HepG2 (cell line): ENCODE data around the gene MUC13. TPM values are rescaled to one million over a fixed set of nuclear protein-coding genes. Genes with fewer than 3 reads are reported as not detected.

ENCODE experiments used
- ATAC-seq: fragments of 200-7000 bp; cut with Tn5 transposase; 3 replicates; pipeline ENCODE4 v1.9.1; 2020; ENCODE audit warnings: mild to moderate bottlenecking, moderate library complexity
- BruUV-seq: library from RNA; stranded (reverse); fragments of 400-500 nt; replicated peaks from 2 replicates; lab custom pipeline; 2021; lab: Mats Ljungman, UMichigan
- CTCF ChIA-PET: fragments of 300-600 bp; formaldehyde crosslinking; extraction: SDS; loops from one replicate; lab custom pipeline; 2021; ENCODE audit warnings: low total read pairs, inconsistent platforms, low intra/inter-chr PET ratio; lab: Yijun Ruan, JAX
- POLR2A ChIA-PET: fragments of 350-600 bp; sonication (Branson Sonifier 250); formaldehyde crosslinking; loops from one replicate; lab custom pipeline; 2020; ENCODE audit warnings: antibody characterized with exemption, inconsistent platforms; lab: Yijun Ruan, JAX
- DNase-seq: peaks from one replicate; pipeline ENCODE4 v3.0.0-alpha.2; 2015; ENCODE audit warnings: low spot score
- FAIRE-seq: peaks from 3 replicates; lab custom pipeline; 2011; peaks lifted over from hg19 to GRCh38; lab: Jason Lieb, UNC
- H2AFZ ChIP-seq: one replicate; pipeline ENCODE4 v1.6.1; 2011; ENCODE audit warnings: low read length, inconsistent platforms
- H3K27ac ChIP-seq: fragments of 300-600 bp; 3 replicates; pipeline ENCODE4 v1.8.0; 2011; ENCODE audit warnings: mixed run types, mild to moderate bottlenecking, mixed read lengths, low read length, inconsistent platforms; ENCODE audit not compliant: insufficient read depth; ENCODE audit errors: extremely low read length
- H3K27me3 ChIP-seq, 2 experiments: fragments of 200-600 bp in 1 of 2; 2 replicates in 1 of 2; 3 replicates in 1 of 2; pipeline versions ENCODE4 v1.6.0 to v1.8.0; 2011; ENCODE audit warnings: low read length in 2 of 2, mild to moderate bottlenecking in 2 of 2, moderate library complexity in 2 of 2, inconsistent platforms in 1 of 2; ENCODE audit not compliant: insufficient read depth in 2 of 2, control insufficient read depth in 1 of 2
- H3K36me3 ChIP-seq, 2 experiments: fragments of 200-600 bp in 1 of 2; replicated peaks in 1 of 2; 2 replicates in 1 of 2; 3 replicates in 1 of 2; pipeline versions ENCODE4 v1.5.1 to v1.8.0; 2011; ENCODE audit warnings: low read length in 2 of 2, inconsistent platforms in 1 of 2; ENCODE audit not compliant: insufficient read depth in 2 of 2, control insufficient read depth in 1 of 2
- H3K4me1 ChIP-seq: 2 replicates; pipeline ENCODE4 v1.5.1; 2012; ENCODE audit warnings: low read length, inconsistent platforms; ENCODE audit not compliant: insufficient read depth
- H3K4me2 ChIP-seq: 2 replicates; pipeline ENCODE4 v1.6.0; 2011; ENCODE audit warnings: low read depth, low read length, inconsistent platforms
- H3K4me3 ChIP-seq, 3 experiments: fragments of 200-600 bp in 1 of 3; sonication (generic), shearing (Covaris generic) in 1 of 3; replicated peaks in 1 of 3; 2 replicates each; pipeline ENCODE4 v1.5.1; 2011 to 2016; ENCODE audit warnings: low read length in 3 of 3, inconsistent platforms in 2 of 3, low read depth in 2 of 3, mild to moderate bottlenecking in 2 of 3, control low read depth in 1 of 3, mixed read lengths in 1 of 3; ENCODE audit not compliant: insufficient read depth in 1 of 3
- H3K79me2 ChIP-seq: one replicate; pipeline ENCODE4 v1.6.1; 2011; ENCODE audit warnings: low read length, inconsistent platforms; ENCODE audit not compliant: insufficient read depth
- H3K9ac ChIP-seq: 2 replicates; pipeline ENCODE4 v1.6.0; 2011; ENCODE audit warnings: mild to moderate bottlenecking, low read depth, low read length, inconsistent platforms; ENCODE audit not compliant: insufficient read depth
- H3K9me3 ChIP-seq: 2 replicates; pipeline ENCODE4 v1.5.1; 2012; ENCODE audit warnings: mild to moderate bottlenecking, low read length
- H4K20me1 ChIP-seq: 2 replicates; pipeline ENCODE4 v1.6.0; 2011; ENCODE audit warnings: inconsistent platforms, mild to moderate bottlenecking, low read length, moderate library complexity; ENCODE audit not compliant: insufficient read depth
- BCL6 ChIP-seq: IDR thresholded peaks from 2 replicates; pipeline ENCODE4 v1.6.1; 2016; ENCODE audit warnings: missing genetic modification reagents, missing compliant biosample characterization
- ELF4 ChIP-seq: sonication (generic); formaldehyde crosslinking; IDR thresholded peaks from 2 replicates; pipeline ENCODE4 v1.5.0; 2020; ENCODE audit warnings: missing genetic modification reagents, mild to moderate bottlenecking, moderate library complexity, borderline replicate concordance
- FOSL1 ChIP-seq: sonication (generic); formaldehyde crosslinking; IDR thresholded peaks from 2 replicates; pipeline ENCODE4 v1.9.0; 2021; ENCODE audit warnings: missing genetic modification reagents, borderline replicate concordance
- HMG20B ChIP-seq: conservative IDR thresholded peaks from 2 replicates; pipeline ENCODE4 v1.6.1; 2016; ENCODE audit warnings: missing genetic modification reagents, missing compliant biosample characterization
- HNRNPUL1 ChIP-seq: fragments of 200-400 bp; formaldehyde crosslinking; IDR thresholded peaks from 2 replicates; pipeline ENCODE4 v1.6.1; 2017; ENCODE audit warnings: low read depth, mild to moderate bottlenecking, low read length, moderate library complexity
- KLF12 ChIP-seq: sonication (generic); formaldehyde crosslinking; IDR thresholded peaks from 2 replicates; pipeline ENCODE4 v1.4.0; 2020; ENCODE audit warnings: missing genetic modification reagents, borderline replicate concordance
- MAZ ChIP-seq, 2 experiments: sonication (generic) in 1 of 2; formaldehyde crosslinking in 1 of 2; IDR thresholded peaks; 2 replicates each; pipeline versions ENCODE4 v1.5.0 to v1.6.1; 2012 to 2020; ENCODE audit warnings: low read depth in 2 of 2, mild to moderate bottlenecking in 2 of 2, borderline replicate concordance in 1 of 2, improper control_type of control experiment in 1 of 2, low read length in 1 of 2, missing genetic modification reagents in 1 of 2, moderate library complexity in 1 of 2
- RAD51 ChIP-seq: fragments of 450-650 bp; IDR thresholded peaks from 2 replicates; pipeline ENCODE4 v1.6.1; 2016; ENCODE audit warnings: borderline replicate concordance
- SAFB2 ChIP-seq: sonication (generic); formaldehyde crosslinking; IDR thresholded peaks from 2 replicates; pipeline ENCODE4 v1.5.1; 2020; ENCODE audit warnings: missing genetic modification reagents, low read depth, mild to moderate bottlenecking, borderline replicate concordance
- SNRNP70 ChIP-seq: fragments of 200-400 bp; formaldehyde crosslinking; IDR thresholded peaks from 2 replicates; pipeline ENCODE4 v1.6.1; 2017; ENCODE audit warnings: mild to moderate bottlenecking, low read depth, low read length, moderate library complexity
- SOX13 ChIP-seq, 3 experiments: fragments of 450-650 bp in 1 of 3; sonication (generic) in 1 of 3; formaldehyde crosslinking in 1 of 3; IDR thresholded peaks in 2 of 3; conservative IDR thresholded peaks in 1 of 3; 2 replicates each; pipeline versions ENCODE4 v1.5.0 to v1.6.1; 2016 to 2020; ENCODE audit warnings: antibody characterized with exemption in 1 of 3, mild to moderate bottlenecking in 1 of 3, missing compliant biosample characterization in 1 of 3, missing genetic modification reagents in 1 of 3, moderate library complexity in 1 of 3
- SP1 ChIP-seq, 2 experiments: fragments of 450-650 bp in 1 of 2; sonication (generic) in 1 of 2; formaldehyde crosslinking in 1 of 2; IDR thresholded peaks; 2 replicates each; pipeline versions ENCODE4 v1.4.0 to v1.6.1; 2016 to 2020; ENCODE audit warnings: missing genetic modification reagents in 1 of 2
- ZNF3 ChIP-seq: IDR thresholded peaks from 2 replicates; pipeline ENCODE4 v1.7.0; 2017; ENCODE audit warnings: inconsistent platforms
- ZNF432 ChIP-seq: sonication (generic); formaldehyde crosslinking; IDR thresholded peaks from 2 replicates; pipeline ENCODE4 v1.5.0; 2020; ENCODE audit warnings: missing genetic modification reagents, mild to moderate bottlenecking, borderline replicate concordance
- ZNF558 ChIP-seq: sonication (generic); formaldehyde crosslinking; IDR thresholded peaks from 2 replicates; pipeline ENCODE4 v1.9.0; 2022; ENCODE audit warnings: mild to moderate bottlenecking, missing genetic modification reagents, borderline replicate concordance
- ZNF564 ChIP-seq: sonication (generic); formaldehyde crosslinking; IDR thresholded peaks from 2 replicates; pipeline ENCODE4 v1.8.1; 2023; ENCODE audit warnings: mild to moderate bottlenecking, missing genetic modification reagents
- ZSCAN20 ChIP-seq: sonication (generic); formaldehyde crosslinking; IDR thresholded peaks from 2 replicates; pipeline ENCODE4 v1.4.0; 2020; ENCODE audit warnings: missing genetic modification reagents, mild to moderate bottlenecking, borderline replicate concordance
- ZSCAN22 ChIP-seq: sonication (generic); formaldehyde crosslinking; IDR thresholded peaks from 2 replicates; pipeline ENCODE4 v1.4.0; 2020; ENCODE audit warnings: mild to moderate bottlenecking, missing genetic modification reagents
- in situ Hi-C: cut with HindIII; loops from 2 replicates; pipeline ENCODE4 v1.10.0; 2017; ENCODE audit warnings: low pct_unique_long_range_greater_than_20kb; ENCODE audit not compliant: extremely low pct_ligation_motif_present
- intact Hi-C: fragments of 100-400 bp; cut with micrococcal nuclease; formaldehyde crosslinking; loops from one replicate; pipeline ENCODE4 v1.10.0; 2022; ENCODE audit not compliant: unreplicated experiment
- polyA plus RNA-seq, 8 experiments: library from polyadenylated mRNA; depleted of rRNA in 3 of 8; stranded (reverse) in 7 of 8; unstranded in 1 of 8; fragments of >200 nt; fragmentation: Illumina TruSeq in 4 of 8; extraction: Trizol in 4 of 8; gene quantifications; 2 replicates each; pipeline versions ENCODE4 v1.2.1 to v1.2.3, GENCODE V29; 2011 to 2016; ENCODE audit warnings: low read depth in 4 of 8, missing spikeins in 1 of 8, mixed read lengths in 1 of 8; ENCODE audit not compliant: insufficient read depth in 1 of 8
- total RNA-seq, 5 experiments: library from RNA; depleted of rRNA; stranded (reverse); fragments of >200 nt; fragmentation: Illumina TruSeq; extraction: Trizol; gene quantifications; 2 replicates each; pipeline ENCODE4 v1.2.3, GENCODE V29; 2016; ENCODE audit warnings: low read depth in 1 of 5
- TF ChIP-seq, protein P1 (sequence below): sonication (generic); formaldehyde crosslinking; conservative IDR thresholded peaks from 2 replicates; pipeline ENCODE4 v1.8.0; 2022; ENCODE audit warnings: low read depth, missing genetic modification reagents

The MUC13 gene
- total and polyA plus RNA-seq, 2 of the 13 experiments (the other 11 are each of a cell fraction or from before 2014, with no cell fraction given): 0.04 to 1.2 TPM

DNA sequence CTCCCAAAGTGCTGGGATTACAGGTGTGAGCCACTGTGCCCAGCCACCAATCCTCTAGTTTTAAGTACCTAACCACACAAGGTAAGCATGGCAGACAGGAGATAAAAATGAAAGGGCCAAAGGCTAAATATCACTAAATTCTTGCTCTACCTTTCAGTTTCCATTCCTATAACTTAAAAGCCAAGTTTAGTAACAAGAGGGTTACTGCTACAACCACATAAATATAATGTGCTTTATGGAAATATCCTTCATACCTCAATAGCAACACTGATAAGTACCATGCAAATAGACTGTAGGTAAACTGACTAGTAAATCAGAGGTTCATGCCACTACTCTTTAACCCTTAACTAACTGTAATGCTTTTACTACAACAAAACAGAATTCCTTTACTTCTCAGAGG lies 38.7 kb upstream of the MUC13 start:
- H3K36me3 ChIP-seq: peaks cover 18 to 62% of the 10 kb centered on the region in 2 experiments; a peak in 4 of 5 replicates
- ATAC-seq (no peak), DNase-seq (no peak), FAIRE-seq (no peak)
- in situ Hi-C loops: no loop called here
- H2AFZ ChIP-seq: no peak overlapping the region
- no peaks in the 10 kb centered on the region for H4K20me1 ChIP-seq
- CTCF ChIA-PET: no interaction called here
- BruUV-seq: no TSS peak
- no peaks in the 10 kb centered on the region for H3K79me2 ChIP-seq
- H3K9me3 ChIP-seq: no peaks in the 10 kb centered on the region
- no peak overlapping the region for H3K27ac ChIP-seq
- no peak overlapping the region for H3K9ac ChIP-seq
- intact Hi-C loops: no loop called here
- no peaks in the 10 kb centered on the region for H3K27me3 ChIP-seq
- no peak for TF ChIP-seq BCL6 (CRISPR knock-in tag)
- TF ChIP-seq ZNF558 (CRISPR knock-in tag): no peak
- TF ChIP-seq ZNF564 (CRISPR knock-in tag): no peak
- TF ChIP-seq FOSL1 (CRISPR knock-in tag): no peak
- TF ChIP-seq SNRNP70: no peak
- TF ChIP-seq ZNF432 (CRISPR knock-in tag): no peak
- no peak for TF ChIP-seq SP1 (IDR thresholded peaks at IDR 0.05)
- TF ChIP-seq SP1 (CRISPR knock-in tag; IDR thresholded peaks at IDR 0.05): no peak
- TF ChIP-seq SAFB2 (CRISPR knock-in tag): no peak
- no peak for TF ChIP-seq ZSCAN20
- TF ChIP-seq, protein P1, sequence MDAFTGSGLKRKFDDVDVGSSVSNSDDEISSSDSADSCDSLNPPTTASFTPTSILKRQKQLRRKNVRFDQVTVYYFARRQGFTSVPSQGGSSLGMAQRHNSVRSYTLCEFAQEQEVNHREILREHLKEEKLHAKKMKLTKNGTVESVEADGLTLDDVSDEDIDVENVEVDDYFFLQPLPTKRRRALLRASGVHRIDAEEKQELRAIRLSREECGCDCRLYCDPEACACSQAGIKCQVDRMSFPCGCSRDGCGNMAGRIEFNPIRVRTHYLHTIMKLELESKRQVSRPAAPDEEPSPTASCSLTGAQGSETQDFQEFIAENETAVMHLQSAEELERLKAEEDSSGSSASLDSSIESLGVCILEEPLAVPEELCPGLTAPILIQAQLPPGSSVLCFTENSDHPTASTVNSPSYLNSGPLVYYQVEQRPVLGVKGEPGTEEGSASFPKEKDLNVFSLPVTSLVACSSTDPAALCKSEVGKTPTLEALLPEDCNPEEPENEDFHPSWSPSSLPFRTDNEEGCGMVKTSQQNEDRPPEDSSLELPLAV (CRISPR knock-in tag): no peak
- TF ChIP-seq HMG20B (CRISPR knock-in tag): no peak
- no peak for TF ChIP-seq ZSCAN22
- no peak for TF ChIP-seq ZNF3 (CRISPR knock-in tag)
- no peak for TF ChIP-seq KLF12 (CRISPR knock-in tag)
- no peak for TF ChIP-seq MAZ (IDR thresholded peaks at IDR 0.05; ENCODE audit: borderline replicate concordance, low read depth, low read length)
- TF ChIP-seq MAZ (CRISPR knock-in tag; IDR thresholded peaks at IDR 0.05; ENCODE audit: low read depth): no peak
- TF ChIP-seq SOX13 (IDR thresholded peaks at IDR 0.05): no peak
- no peak for TF ChIP-seq SOX13 (CRISPR knock-in tag; conservative IDR thresholded peaks at IDR 0.05 in 1 of 2, IDR thresholded peaks at IDR 0.05 in 1 of 2)
- no peak for TF ChIP-seq ELF4 (CRISPR knock-in tag)
- no peak for TF ChIP-seq RAD51
- no peak for TF ChIP-seq HNRNPUL1
- no peak overlapping the region for H3K4me3 ChIP-seq
- POLR2A ChIA-PET: no interaction called here
- H3K4me1 ChIP-seq: peaks cover 12% of the 10 kb centered on the region; the same call in 1 of the 2 replicates
- no peak overlapping the region for H3K4me2 ChIP-seq
